Neural progenitor cell (in vitro differentiated cells): Measurements from ENCODE around the gene HMGXB4. TPM values are rescaled to one million over a fixed set of nuclear protein-coding genes. Genes with fewer than 3 reads are reported as not detected.

Source experiments
- DNase-seq: peaks from one replicate; pipeline ENCODE4 v3.0.0-alpha.2; 2016; ENCODE audit warnings: low spot score
- H2AFZ ChIP-seq: fragments of 200-600 bp; sonication (generic); replicated peaks from 2 replicates; pipeline ENCODE4 v1.6.1; 2016; ENCODE audit warnings: antibody characterized with exemption
- H3F3A ChIP-seq: fragments of 200-600 bp; sonication (generic); 2 replicates; pipeline ENCODE4 v1.6.1; 2016; ENCODE audit warnings: antibody characterized with exemption, low read depth
- H3K27ac ChIP-seq: fragments of 200-600 bp; sonication (generic); 2 replicates; pipeline ENCODE4 v1.5.1; 2016; ENCODE audit warnings: mild to moderate bottlenecking
- H3K27me3 ChIP-seq: fragments of 200-600 bp; sonication (generic); 2 replicates; pipeline ENCODE4 v1.6.1; 2016; ENCODE audit warnings: mild to moderate bottlenecking, moderate library complexity
- H3K36me3 ChIP-seq: fragments of 200-600 bp; sonication (generic); 2 replicates; pipeline ENCODE4 v1.5.1; 2016
- H3K4me1 ChIP-seq: fragments of 200-600 bp; sonication (generic); 2 replicates; pipeline ENCODE4 v1.6.1; 2016; ENCODE audit warnings: mixed run types
- H3K4me2 ChIP-seq: fragments of 200-600 bp; sonication (generic); 2 replicates; pipeline ENCODE4 v1.6.1; 2016
- H3K4me3 ChIP-seq: fragments of 200-600 bp; sonication (generic); 2 replicates; pipeline ENCODE4 v1.5.1; 2016
- H3K79me2 ChIP-seq: fragments of 200-600 bp; sonication (generic); 2 replicates; pipeline ENCODE4 v1.6.1; 2016; ENCODE audit warnings: low read depth
- H3K9ac ChIP-seq: fragments of 200-600 bp; sonication (generic); 2 replicates; pipeline ENCODE4 v1.6.1; 2016
- H3K9me3 ChIP-seq: fragments of 200-600 bp; sonication (generic); 2 replicates; pipeline ENCODE4 v1.5.1; 2016; ENCODE audit warnings: low read depth
- H4K20me1 ChIP-seq: fragments of 200-600 bp; sonication (generic); 2 replicates; pipeline ENCODE4 v1.6.1; 2016; ENCODE audit warnings: low read depth
- H3K27ac Mint-ChIP-seq: 3 replicates; pipeline ENCODE4 v1.8.0; 2021; ENCODE audit warnings: mixed read lengths
- H3K27me3 Mint-ChIP-seq: 2 replicates; pipeline ENCODE4 v1.8.0; 2022; ENCODE audit warnings: low read depth, mild to moderate bottlenecking, inconsistent platforms, moderate library complexity, mixed read lengths; ENCODE audit not compliant: insufficient read depth
- H3K36me3 Mint-ChIP-seq: 3 replicates; pipeline ENCODE4 v1.8.0; 2021; ENCODE audit warnings: mixed read lengths
- H3K4me1 Mint-ChIP-seq: 3 replicates; pipeline ENCODE4 v1.8.0; 2021; ENCODE audit warnings: mixed read lengths
- H3K4me3 Mint-ChIP-seq: 3 replicates; pipeline ENCODE4 v1.8.0; 2021; ENCODE audit warnings: mild to moderate bottlenecking, moderate library complexity, mixed read lengths
- H3K9me3 Mint-ChIP-seq: 3 replicates; pipeline ENCODE4 v1.8.0; 2020; ENCODE audit warnings: mixed read lengths
- CTCF ChIP-seq: fragments of 200-600 bp; sonication (generic); IDR thresholded peaks from 2 replicates; pipeline ENCODE4 v1.5.1; 2017; ENCODE audit warnings: antibody characterized with exemption, mild to moderate bottlenecking
- EZH2 ChIP-seq: fragments of 200-600 bp; sonication (generic); IDR thresholded peaks from 2 replicates; pipeline ENCODE4 v1.6.1; 2017; ENCODE audit warnings: antibody characterized with exemption, mild to moderate bottlenecking, moderate library complexity
- EZH2phosphoT487 ChIP-seq: fragments of 200-600 bp; sonication (generic); IDR thresholded peaks from 2 replicates; pipeline ENCODE4 v1.6.1; 2017; ENCODE audit warnings: antibody characterized with exemption
- total RNA-seq: library from RNA; depleted of rRNA; stranded (reverse); fragments of >200 nt; gene quantifications from 2 replicates; pipeline ENCODE4 v1.2.3, GENCODE V29; 2015; ENCODE audit warnings: low replicate concordance

Gene HMGXB4
- total RNA-seq, 1 donor from 2014 or later: 55.9 TPM

GRCh38 chr22:35215993-35216392 is 41.3 kb upstream of the HMGXB4 start:
- H3K27ac Mint-ChIP-seq: no peak overlapping the region
- Histone ChIP-seq H3K27me3 (no peaks in the 10 kb centered on the region), H2AFZ (no peak overlapping the region), H3K4me3 (no peak overlapping the region), H3K79me2 (no peaks in the 10 kb centered on the region), H3K36me3 (no peaks in the 10 kb centered on the region), H3F3A (no peaks in the 10 kb centered on the region), H3K27ac (no peak overlapping the region), H3K9ac (no peak overlapping the region), H3K4me2 (no peak overlapping the region), H3K4me1 (no peaks in the 10 kb centered on the region), H3K9me3 (no peaks in the 10 kb centered on the region), H4K20me1 (no peaks in the 10 kb centered on the region)
- no peak for DNase-seq
- H3K27me3 Mint-ChIP-seq: peaks cover 5% of the 10 kb centered on the region
- peaks cover 2% of the 10 kb centered on the region for H3K4me1 Mint-ChIP-seq
- H3K4me3 Mint-ChIP-seq: no peak overlapping the region
- H3K9me3 Mint-ChIP-seq: no peaks in the 10 kb centered on the region
- no peak for TF ChIP-seq CTCF
- no peak for TF ChIP-seq EZH2
- no peak for TF ChIP-seq EZH2phosphoT487
- no peaks in the 10 kb centered on the region for H3K36me3 Mint-ChIP-seq

GRCh38 chr22:35217527-35217926 is 39.8 kb upstream of the HMGXB4 start:
- H3K9ac ChIP-seq: no peak overlapping the region
- TF ChIP-seq EZH2phosphoT487 (no peak), CTCF (no peak), EZH2 (no peak)
- H3K4me1 ChIP-seq: no peaks in the 10 kb centered on the region
- H3F3A ChIP-seq: no peaks in the 10 kb centered on the region
- H4K20me1 ChIP-seq: no peaks in the 10 kb centered on the region
- no peaks in the 10 kb centered on the region for H3K9me3 ChIP-seq
- no peak overlapping the region for H3K4me3 ChIP-seq
- H3K36me3 ChIP-seq: no peaks in the 10 kb centered on the region
- Mint-ChIP-seq H3K4me3 (no peak overlapping the region), H3K9me3 (no peaks in the 10 kb centered on the region), H3K36me3 (no peaks in the 10 kb centered on the region), H3K27me3 (peaks cover 7% of the 10 kb centered on the region), H3K27ac (no peak overlapping the region), H3K4me1 (peaks cover 2% of the 10 kb centered on the region)
- no peak overlapping the region for H3K27ac ChIP-seq
- H2AFZ ChIP-seq: no peak overlapping the region
- no peaks in the 10 kb centered on the region for H3K27me3 ChIP-seq
- H3K4me2 ChIP-seq: no peak overlapping the region
- DNase-seq: no peak
- no peaks in the 10 kb centered on the region for H3K79me2 ChIP-seq

GRCh38 chr22:35218079-35218478 is 39.2 kb upstream of the HMGXB4 start:
- Histone ChIP-seq H3K9me3 (no peaks in the 10 kb centered on the region), H3K27ac (no peak overlapping the region), H3K4me2 (no peak overlapping the region), H3K27me3 (no peaks in the 10 kb centered on the region), H2AFZ (no peak overlapping the region), H3K36me3 (no peaks in the 10 kb centered on the region), H3K4me3 (no peak overlapping the region), H4K20me1 (no peaks in the 10 kb centered on the region), H3F3A (no peaks in the 10 kb centered on the region), H3K79me2 (no peaks in the 10 kb centered on the region), H3K4me1 (no peaks in the 10 kb centered on the region), H3K9ac (no peak overlapping the region)
- Mint-ChIP-seq H3K4me3 (no peak overlapping the region), H3K27me3 (peaks cover 7% of the 10 kb centered on the region), H3K36me3 (no peaks in the 10 kb centered on the region), H3K4me1 (peaks cover 2% of the 10 kb centered on the region), H3K9me3 (no peaks in the 10 kb centered on the region), H3K27ac (no peak overlapping the region)
- TF ChIP-seq EZH2 (no peak), EZH2phosphoT487 (no peak), CTCF (no peak)
- DNase-seq: no peak

GRCh38 chr22:35219012-35219411 is 38.3 kb upstream of the HMGXB4 start:
- H3K27ac ChIP-seq: no peak overlapping the region
- H2AFZ ChIP-seq: no peak overlapping the region
- no peak for TF ChIP-seq EZH2phosphoT487
- TF ChIP-seq CTCF: no peak
- TF ChIP-seq EZH2: no peak
- no peaks in the 10 kb centered on the region for H3F3A ChIP-seq
- H3K4me3 ChIP-seq: no peak overlapping the region
- no peaks in the 10 kb centered on the region for H3K9me3 ChIP-seq
- peaks cover 2% of the 10 kb centered on the region for H3K4me1 Mint-ChIP-seq
- no peak overlapping the region for H3K9ac ChIP-seq
- H3K79me2 ChIP-seq: no peaks in the 10 kb centered on the region
- no peak overlapping the region for H3K4me3 Mint-ChIP-seq
- no peaks in the 10 kb centered on the region for H3K9me3 Mint-ChIP-seq
- H3K4me1 ChIP-seq: no peaks in the 10 kb centered on the region
- H3K27me3 Mint-ChIP-seq: peaks cover 5% of the 10 kb centered on the region
- no peaks in the 10 kb centered on the region for H3K36me3 ChIP-seq
- no peak for DNase-seq
- no peak overlapping the region for H3K4me2 ChIP-seq
- H3K36me3 Mint-ChIP-seq: no peaks in the 10 kb centered on the region
- no peaks in the 10 kb centered on the region for H4K20me1 ChIP-seq
- no peak overlapping the region for H3K27ac Mint-ChIP-seq
- no peaks in the 10 kb centered on the region for H3K27me3 ChIP-seq
